AG09319 (cell line): ENCODE measurements around the gene C1GALT1.

Experiments
- DNase-seq: peaks from one replicate; pipeline ENCODE4 v3.0.0-alpha.2; 2010; ENCODE audit warnings: low read depth; ENCODE audit errors: extremely low read depth
- TF ChIP-seq, protein P1 (sequence below): IDR thresholded peaks from 2 replicates; pipeline ENCODE4 v1.5.1; 2011; ENCODE audit warnings: low read depth, mild to moderate bottlenecking, inconsistent platforms, low read length, moderate library complexity

Gene C1GALT1

DNA sequence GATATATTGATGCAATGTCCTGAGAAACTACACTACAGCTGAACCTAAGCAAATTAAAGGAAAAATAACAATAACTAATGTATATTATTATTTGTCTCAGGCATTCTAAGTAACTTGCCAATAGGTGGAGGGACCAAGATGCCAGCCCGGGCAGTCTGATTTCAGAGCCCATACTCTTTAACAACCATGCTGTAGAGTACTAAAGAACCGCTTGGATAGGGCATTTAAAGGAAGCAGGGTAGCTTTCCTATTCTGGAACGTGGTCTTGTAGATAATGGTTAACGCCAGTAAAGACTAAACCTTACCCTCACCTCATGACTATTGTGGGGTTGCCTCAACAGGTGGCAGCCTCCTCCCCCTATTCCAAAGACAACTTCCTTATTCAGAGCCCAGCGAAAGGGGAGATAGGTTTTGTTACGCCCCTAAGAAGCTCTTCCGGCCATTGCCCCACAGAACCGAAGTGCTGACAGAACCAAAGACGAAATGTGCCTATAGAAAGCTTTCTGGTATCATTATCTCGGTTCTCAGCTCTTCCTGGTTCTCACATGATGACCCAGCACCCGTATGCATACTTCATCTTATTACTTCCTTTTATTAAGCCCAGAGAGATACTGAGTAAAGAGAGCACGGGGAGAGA, 707 bp upstream of the C1GALT1 start:
- no peak for DNase-seq
- TF ChIP-seq, protein P1, sequence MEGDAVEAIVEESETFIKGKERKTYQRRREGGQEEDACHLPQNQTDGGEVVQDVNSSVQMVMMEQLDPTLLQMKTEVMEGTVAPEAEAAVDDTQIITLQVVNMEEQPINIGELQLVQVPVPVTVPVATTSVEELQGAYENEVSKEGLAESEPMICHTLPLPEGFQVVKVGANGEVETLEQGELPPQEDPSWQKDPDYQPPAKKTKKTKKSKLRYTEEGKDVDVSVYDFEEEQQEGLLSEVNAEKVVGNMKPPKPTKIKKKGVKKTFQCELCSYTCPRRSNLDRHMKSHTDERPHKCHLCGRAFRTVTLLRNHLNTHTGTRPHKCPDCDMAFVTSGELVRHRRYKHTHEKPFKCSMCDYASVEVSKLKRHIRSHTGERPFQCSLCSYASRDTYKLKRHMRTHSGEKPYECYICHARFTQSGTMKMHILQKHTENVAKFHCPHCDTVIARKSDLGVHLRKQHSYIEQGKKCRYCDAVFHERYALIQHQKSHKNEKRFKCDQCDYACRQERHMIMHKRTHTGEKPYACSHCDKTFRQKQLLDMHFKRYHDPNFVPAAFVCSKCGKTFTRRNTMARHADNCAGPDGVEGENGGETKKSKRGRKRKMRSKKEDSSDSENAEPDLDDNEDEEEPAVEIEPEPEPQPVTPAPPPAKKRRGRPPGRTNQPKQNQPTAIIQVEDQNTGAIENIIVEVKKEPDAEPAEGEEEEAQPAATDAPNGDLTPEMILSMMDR = no peak; the same call in 1 of the 2 replicates

DNA sequence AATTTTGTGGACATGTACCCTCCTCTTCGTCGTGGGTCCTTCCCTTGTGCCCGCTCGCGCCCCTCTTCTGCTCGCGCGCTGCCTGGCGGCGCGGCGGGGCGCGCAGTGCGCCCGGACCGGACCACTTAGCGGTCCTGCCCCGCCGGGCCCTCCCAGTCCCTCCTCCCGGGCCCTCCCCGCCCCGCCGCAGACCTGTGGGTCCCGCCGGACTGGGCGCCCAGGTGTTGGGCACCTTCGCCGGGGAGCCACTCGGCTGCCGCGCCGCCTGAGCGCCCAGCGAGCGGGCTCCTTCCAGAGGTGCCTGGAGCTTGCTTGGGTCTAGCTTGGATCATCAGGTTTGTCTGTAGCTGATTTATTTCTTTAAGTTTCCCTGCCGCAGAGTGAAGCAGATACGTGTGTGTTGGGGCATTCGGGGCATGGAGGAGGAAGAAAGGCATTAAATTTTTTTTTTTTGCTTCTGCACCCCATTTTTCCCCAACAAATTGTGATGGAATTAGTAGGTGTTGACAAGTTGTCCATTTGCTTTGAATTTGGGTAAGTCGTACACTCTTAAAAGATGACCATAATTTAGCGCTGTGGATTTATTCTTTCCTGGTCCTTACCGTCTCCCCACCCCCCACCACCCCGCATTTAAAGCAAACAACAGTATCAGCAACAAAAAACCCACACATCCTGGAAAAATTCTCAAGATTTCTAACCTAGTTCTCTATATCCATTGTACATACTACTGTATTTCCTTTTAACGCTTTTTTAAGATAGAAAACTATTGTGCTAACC, 905 bp downstream of the C1GALT1 start:
- TF ChIP-seq, protein P1 = no peak
- DNase-seq = no peak

DNA sequence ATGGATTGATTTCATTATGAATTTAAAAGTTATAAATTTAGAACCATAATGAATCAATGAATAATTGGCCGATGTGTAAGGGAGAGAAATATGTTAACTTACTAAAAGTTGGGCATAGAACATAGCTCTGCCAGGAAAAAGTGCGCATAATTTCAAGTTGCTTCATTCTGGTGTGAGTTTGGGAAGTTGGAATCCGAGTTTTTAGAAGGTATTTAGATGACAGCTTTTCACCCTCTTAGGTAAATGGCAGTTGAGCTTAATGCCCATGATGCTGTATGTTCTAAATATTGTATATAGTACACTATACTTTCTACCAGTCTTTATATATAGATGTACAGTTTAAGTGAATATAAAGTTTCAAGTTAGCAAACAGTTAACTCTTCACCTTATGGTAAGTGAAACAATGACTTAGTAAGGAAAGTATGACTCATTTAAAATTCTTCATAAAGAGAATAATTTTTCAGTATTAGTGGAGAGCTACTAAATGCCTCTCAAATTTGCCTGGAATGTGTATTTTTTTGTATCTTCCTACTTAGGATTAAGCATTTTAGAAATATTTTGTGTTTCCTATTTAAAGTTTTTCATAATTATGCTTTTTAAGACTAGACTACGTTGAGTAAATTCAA, 1.6 kb downstream of the C1GALT1 start:
- TF ChIP-seq, protein P1 = no peak
- no peak for DNase-seq

DNA sequence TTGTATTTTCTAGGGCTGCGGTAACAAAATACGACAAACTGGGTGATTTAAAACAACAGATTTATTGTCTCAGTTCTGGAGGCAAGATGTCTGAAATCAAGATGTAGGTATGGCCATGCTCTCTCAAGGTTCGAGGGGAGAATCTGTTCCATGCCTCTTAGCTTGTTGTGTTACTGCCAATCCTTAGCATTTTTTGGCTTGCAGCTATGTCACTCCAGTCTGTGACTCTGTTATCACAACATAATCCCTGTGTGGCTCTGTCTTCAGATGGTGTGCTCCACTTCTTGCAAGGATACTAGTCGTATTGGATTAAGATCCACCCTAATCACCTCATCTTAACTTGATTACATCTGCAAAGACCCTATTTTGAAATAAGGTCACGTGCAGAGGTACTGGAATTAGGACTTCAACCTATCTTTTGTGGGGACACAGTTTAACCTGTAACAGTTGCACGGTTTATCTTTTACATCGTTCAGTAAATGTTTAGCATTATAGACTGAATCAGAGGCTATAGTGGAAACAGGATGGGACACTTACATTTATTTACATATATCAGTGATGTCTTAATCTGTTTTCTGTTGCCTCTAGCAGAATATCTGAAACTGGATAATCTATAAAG, 3.1 kb downstream of the C1GALT1 start:
- no peak for DNase-seq
- TF ChIP-seq, protein P1 = no peak

DNA sequence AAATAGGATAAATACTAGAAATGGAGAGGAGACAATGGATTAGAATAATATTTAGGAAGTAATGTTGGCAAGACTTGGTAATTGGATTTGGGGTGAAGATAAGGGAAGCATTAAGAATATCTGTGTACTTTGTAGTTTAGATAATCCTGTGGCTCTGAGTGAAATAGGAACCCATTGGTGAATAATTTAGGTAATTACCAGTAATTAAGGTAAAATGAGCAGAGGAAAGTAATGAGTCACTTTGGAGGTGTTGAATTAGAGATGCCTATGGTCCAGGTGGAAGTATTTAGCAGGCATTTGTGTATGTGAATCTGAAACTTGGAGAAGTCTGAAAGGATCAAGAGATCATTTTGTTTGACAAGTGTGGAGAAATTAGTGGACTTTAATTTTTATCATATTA, 5.7 kb downstream of the C1GALT1 start:
- DNase-seq = no peak
- TF ChIP-seq, protein P1 = no peak

DNA sequence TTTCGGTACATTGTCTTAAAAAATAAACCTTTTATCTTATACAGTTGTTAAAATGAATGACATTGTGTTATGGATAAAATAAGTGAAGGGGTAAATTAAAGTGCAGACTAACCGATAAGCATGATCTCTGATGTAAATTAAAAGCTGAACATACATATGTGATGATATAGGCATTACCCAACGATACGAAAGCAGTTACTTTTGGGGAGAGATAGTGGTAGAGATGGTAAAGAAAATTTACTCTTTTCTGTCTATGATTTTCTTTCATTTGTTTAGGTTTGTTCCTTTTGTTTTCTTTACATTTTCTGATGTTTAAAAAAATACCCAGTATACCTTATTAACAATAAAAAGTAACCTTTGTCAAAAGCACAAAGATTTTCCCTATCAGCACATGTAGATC, 6.4 kb downstream of the C1GALT1 start:
- TF ChIP-seq, protein P1 = no peak
- no peak for DNase-seq

DNA sequence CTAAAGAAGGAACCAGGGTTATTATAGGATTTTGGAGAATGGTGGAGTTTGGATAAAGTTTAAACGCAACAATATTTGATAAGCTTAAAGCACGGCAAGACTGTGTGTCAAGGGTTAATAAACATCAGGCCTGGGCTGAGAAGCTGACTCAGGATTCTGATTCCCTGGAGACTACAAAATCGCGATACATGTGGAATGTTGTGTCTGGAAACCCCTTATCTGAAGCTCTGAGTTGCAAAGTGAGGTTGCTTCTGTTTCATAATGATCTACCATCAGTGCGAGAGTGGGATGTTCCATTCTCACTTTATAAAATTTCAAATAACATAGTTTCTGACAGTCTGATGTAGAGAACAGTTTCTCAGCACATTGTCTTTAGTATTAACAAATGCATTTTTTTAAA, 7.8 kb downstream of the C1GALT1 start:
- TF ChIP-seq, protein P1 = no peak
- no peak for DNase-seq
